ENCODE results near the gene MBD4.
"Not testable (repeated sequence)": the region's sequence is repeated elsewhere in the genome, so short reads cannot be mapped to it uniquely, and the experiment has no call there.

Gene MBD4

GRCh38 chr3:129393271-129393670 lies 46.5 kb downstream of the MBD4 start:
- in situ Hi-C loops (cut with HindIII; ENCODE audit: low pct_ligation_motif_present, low pct_unique_long_range_greater_than_20kb, low sequenced_read_pairs), result no loop called here
- DNase-seq, result no peak

DNA sequence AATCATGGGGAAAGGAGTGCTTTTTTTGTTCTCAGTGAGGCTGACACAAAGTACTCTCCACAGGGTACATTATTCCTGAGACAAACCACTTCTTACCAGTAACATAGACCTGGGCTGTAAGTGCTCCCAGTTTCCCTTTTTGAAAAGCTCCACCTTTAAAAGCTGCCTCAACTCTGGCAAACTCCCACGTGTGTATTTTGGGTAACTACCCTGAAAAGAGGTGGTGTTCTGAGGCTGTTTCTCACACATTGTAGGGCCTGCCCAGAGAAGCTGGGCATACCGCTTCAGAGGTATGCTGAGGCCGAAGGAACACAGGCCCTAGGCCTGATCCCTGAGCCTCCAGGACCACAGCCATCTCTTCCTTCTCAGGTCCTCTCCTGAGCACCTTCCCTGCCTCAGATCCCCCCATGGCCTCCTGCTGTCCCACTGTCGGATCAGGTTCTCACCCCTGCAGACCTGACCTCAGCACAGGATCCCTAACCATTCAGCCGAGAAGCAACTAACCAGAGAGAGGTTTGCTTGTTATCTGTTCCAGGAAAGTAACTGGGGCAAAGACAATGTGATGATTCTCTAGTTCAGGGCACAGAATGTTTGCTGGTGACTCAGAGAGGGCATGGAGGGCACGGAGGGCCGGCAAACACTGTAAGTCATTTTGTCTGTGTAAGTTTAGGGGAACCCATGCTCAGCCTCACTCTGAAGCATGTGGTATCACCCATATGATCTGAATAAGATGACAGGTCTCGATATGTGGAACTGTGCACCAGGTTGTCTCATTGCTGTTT lies 47.5 kb downstream of the MBD4 start:
- in situ Hi-C loops (cut with HindIII; ENCODE audit: low pct_ligation_motif_present, low pct_unique_long_range_greater_than_20kb, low sequenced_read_pairs); DNase-seq: not testable (repeated sequence)

DNA sequence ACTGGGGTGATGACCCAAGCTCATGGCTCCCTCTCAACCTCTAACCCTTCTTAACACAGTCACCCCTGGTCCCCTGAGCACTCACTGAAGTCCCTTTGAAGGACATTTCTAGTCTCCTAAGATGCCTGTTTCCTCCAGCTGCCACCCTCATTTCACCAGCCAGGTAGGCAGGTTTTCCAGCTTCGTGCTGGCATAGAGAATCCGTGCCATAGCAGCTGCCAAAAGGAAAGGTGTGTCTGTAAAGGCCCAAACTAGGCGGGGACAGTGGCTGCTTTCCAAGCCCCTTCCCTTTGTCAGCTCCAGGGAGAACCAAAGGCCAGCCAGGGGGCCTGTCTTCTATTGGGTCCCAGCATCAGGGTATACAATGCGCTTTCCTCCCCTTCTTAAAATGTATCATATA lies 48.2 kb downstream of the MBD4 start:
- DNase-seq; in situ Hi-C loops (cut with HindIII; ENCODE audit: low pct_ligation_motif_present, low pct_unique_long_range_greater_than_20kb, low sequenced_read_pairs): not testable (repeated sequence)

- no peak for DNase-seq
- in situ Hi-C loops (cut with HindIII; ENCODE audit: low pct_ligation_motif_present, low pct_unique_long_range_greater_than_20kb, low sequenced_read_pairs), result no loop called here
Measured at GRCh38 chr3:129389572-129389937, 50.2 kb downstream of the MBD4 start.

DNA sequence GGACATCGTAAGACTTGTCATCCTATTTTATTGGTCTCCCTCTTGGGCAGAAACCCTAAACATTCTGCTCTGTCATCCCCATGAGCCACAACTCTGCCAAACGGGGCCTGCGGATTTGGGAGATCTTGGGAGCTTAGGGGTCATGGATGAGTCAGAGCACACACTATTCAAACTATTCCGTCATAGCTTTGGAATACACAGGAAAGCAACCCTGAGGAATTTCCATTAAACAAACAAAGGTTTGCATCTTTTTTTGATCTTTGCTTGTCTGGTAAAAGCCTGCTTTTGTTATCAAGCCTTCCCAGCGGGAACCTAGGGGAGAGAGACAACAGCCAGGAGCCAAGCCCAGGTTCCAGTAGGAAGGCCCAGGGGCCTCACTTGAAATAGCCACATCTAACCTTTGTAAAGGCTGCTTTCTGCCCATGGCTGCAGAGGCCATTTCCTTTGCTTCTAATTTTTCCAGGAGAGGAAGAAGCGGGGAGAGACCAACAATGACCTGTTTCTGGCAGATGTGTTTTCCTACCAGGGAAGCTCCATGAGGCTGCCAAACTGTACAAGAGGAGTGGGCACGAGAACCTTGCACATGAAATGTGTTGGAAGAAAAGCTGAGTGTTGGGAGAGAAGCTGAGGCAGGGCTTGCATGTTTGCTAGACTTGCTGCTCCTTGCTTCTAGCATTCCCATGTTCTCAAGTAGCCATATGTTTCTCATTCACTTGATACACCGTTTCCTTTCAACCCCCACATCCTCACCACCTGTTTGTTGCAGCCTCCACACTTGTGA lies 50.8 kb downstream of the MBD4 start:
- in situ Hi-C loops (cut with HindIII; ENCODE audit: low pct_ligation_motif_present, low pct_unique_long_range_greater_than_20kb, low sequenced_read_pairs), result not testable (repeated sequence)
- peak; percentile 60 for DNase-seq

DNA sequence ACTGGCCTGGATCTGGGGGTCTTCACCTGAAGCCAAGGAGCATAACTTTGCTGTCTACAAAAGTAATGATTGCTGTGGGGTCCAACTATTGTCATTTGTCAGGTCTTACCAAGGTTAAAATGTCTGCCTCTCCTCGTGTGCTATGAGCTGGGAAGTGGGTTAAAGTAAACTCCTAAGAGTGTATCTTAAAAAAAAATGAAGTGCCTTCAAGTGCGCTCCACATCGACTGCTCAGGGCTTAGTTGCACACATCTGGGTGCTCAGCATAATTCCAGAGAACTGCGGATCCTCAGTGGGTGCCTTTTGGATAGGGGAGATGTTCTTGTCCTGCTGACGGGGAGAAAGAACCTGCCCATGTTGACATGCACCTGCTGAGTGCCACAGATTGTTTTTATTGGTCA lies 52.3 kb downstream of the MBD4 start:
- no peak for DNase-seq
- in situ Hi-C loops (cut with HindIII; ENCODE audit: low pct_ligation_motif_present, low pct_unique_long_range_greater_than_20kb, low sequenced_read_pairs), result no loop called here

GRCh38 chr3:129386984-129387383 lies 52.8 kb downstream of the MBD4 start:
- DNase-seq, result no peak
- in situ Hi-C loops (cut with HindIII; ENCODE audit: low pct_ligation_motif_present, low pct_unique_long_range_greater_than_20kb, low sequenced_read_pairs), result no loop called here

DNA sequence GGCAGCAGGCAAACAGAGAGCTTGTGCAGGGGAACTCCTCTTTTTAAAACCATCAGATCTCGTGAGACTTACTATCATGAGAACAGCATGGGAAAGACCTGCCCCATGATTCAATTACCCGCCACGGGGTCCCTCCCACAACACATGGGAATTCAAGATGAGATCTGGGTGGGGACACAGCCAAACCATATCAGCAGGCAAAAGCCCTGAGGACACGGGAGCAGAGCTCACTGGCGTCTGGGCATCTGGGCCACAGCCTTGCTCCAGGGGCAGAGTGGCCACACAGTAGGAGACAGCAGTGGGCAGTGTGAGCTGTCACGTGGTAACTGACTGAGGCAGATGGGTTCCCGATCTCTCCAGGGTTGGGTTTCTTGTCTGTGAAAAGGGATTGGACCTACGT lies 54.2 kb downstream of the MBD4 start:
- DNase-seq; in situ Hi-C loops (cut with HindIII; ENCODE audit: low pct_ligation_motif_present, low pct_unique_long_range_greater_than_20kb, low sequenced_read_pairs): not testable (repeated sequence)

- in situ Hi-C loops (cut with HindIII; ENCODE audit: low pct_ligation_motif_present, low pct_unique_long_range_greater_than_20kb, low sequenced_read_pairs), result no loop called here
- DNase-seq, result no peak
Measured at GRCh38 chr3:129384594-129385323, 55.0 kb downstream of the MBD4 start.

DNA sequence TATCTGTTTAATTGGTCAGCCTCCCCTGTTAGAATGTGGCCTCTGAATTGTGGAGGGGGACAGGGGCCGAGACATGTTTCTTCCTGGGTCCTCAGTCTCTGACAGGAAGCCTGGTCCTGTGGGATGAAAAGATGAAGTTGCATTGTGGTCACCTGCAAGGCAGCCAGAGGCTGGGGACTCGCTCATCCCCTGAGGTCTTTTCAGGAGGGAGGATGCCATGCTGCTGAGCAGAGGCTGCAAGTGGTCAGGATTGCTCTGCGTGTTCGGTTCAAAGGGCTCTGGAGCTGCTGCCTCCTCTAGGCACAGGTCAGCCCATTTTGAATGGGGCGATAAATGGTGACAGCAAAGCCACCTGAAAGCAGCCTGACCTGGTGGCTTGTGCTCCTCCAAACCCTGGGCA lies 55.6 kb downstream of the MBD4 start:
- in situ Hi-C loops (cut with HindIII; ENCODE audit: low pct_ligation_motif_present, low pct_unique_long_range_greater_than_20kb, low sequenced_read_pairs); DNase-seq: not testable (repeated sequence)

DNA sequence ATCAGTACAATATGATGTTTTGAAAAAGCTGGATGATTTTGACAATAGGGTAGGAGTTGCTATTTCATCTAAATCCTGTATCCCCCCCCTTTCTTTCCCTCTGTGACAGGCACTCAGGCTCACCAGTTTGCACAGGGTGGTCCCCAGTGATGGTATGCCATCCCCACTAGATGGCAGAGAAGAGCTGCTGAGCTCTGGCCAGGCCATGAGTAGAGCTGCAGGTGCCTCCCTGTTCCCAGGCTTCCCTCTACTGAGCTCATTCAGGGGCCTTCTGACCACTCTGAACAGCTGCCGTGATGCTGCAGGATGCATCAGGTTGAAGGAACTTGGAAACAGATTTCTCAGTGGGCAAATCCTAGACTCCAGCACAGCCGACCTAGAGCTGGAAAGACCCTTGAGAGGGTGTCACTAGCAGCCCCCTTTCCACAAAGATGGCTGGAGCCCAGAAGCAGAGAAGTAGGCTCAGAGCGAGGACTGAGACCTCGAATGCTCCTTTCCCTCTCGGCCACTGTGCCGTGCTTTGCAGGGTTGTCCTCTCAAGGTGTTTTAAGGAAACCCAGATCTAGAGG lies 56.4 kb downstream of the MBD4 start:
- DNase-seq, result peak; percentile 69
- in situ Hi-C loops (cut with HindIII; ENCODE audit: low pct_ligation_motif_present, low pct_unique_long_range_greater_than_20kb, low sequenced_read_pairs), result no loop called here

- in situ Hi-C loops (cut with HindIII; ENCODE audit: low pct_ligation_motif_present, low pct_unique_long_range_greater_than_20kb, low sequenced_read_pairs), result no loop called here
- no peak for DNase-seq
Measured at GRCh38 chr3:129382366-129382765, 57.4 kb downstream of the MBD4 start.

Data from ACHN (cell line).